DOHH2 (cell line): ENCODE results near the gene MAGEE1.

Experiments used
- H3F3A ChIP-seq: fragments of 200-600 bp; sonication (generic), shearing (Covaris generic); 2 replicates; pipeline ENCODE4 v1.6.0; 2016; ENCODE audit warnings: antibody characterized with exemption, mild to moderate bottlenecking; ENCODE audit not compliant: control insufficient read depth, insufficient read depth
- H3K27ac ChIP-seq: fragments of 200-600 bp; sonication (generic); 2 replicates; pipeline ENCODE4 v1.5.1; 2014; ENCODE audit warnings: low read depth, mild to moderate bottlenecking, low read length, moderate library complexity
- H3K27me3 ChIP-seq: fragments of 200-600 bp; sonication (generic); 2 replicates; pipeline ENCODE4 v1.6.1; 2014; ENCODE audit warnings: mild to moderate bottlenecking, low read length, mixed read lengths; ENCODE audit not compliant: control insufficient read depth
- H3K36me3 ChIP-seq: fragments of 200-600 bp; sonication (generic); 2 replicates; pipeline ENCODE4 v1.6.1; 2014; ENCODE audit warnings: mild to moderate bottlenecking, low read length, moderate library complexity, mixed read lengths; ENCODE audit not compliant: control insufficient read depth
- H3K4me1 ChIP-seq: fragments of 200-600 bp; sonication (generic); 2 replicates; pipeline ENCODE4 v1.6.1; 2014; ENCODE audit warnings: mild to moderate bottlenecking, low read length, mixed read lengths; ENCODE audit not compliant: control insufficient read depth
- H3K4me2 ChIP-seq: fragments of 200-600 bp; sonication (generic); 2 replicates; pipeline ENCODE4 v1.6.0; 2014; ENCODE audit warnings: mild to moderate bottlenecking, low read length, moderate library complexity
- H3K4me3 ChIP-seq: fragments of 200-600 bp; sonication (generic); 2 replicates; pipeline ENCODE4 v1.5.1; 2014; ENCODE audit warnings: mild to moderate bottlenecking, low read length, mixed read lengths
- H3K79me2 ChIP-seq: fragments of 200-600 bp; sonication (generic); 2 replicates; pipeline ENCODE4 v1.6.1; 2014; ENCODE audit warnings: mild to moderate bottlenecking, low read length, mixed read lengths; ENCODE audit not compliant: control insufficient read depth
- H3K9me2 ChIP-seq: fragments of 200-600 bp; sonication (generic); replicated peaks from 2 replicates; pipeline ENCODE4 v1.6.1; 2014; ENCODE audit warnings: mild to moderate bottlenecking, low read length, mixed read lengths; ENCODE audit not compliant: control insufficient read depth
- H3K9me3 ChIP-seq: fragments of 200-600 bp; sonication (generic); 2 replicates; pipeline ENCODE4 v1.6.1; 2014; ENCODE audit warnings: antibody characterized with exemption, low read length, mixed read lengths; ENCODE audit not compliant: control insufficient read depth, insufficient read depth
- H4K20me1 ChIP-seq: fragments of 200-600 bp; sonication (generic); 2 replicates; pipeline ENCODE4 v1.6.0; 2014; ENCODE audit warnings: low read depth, mild to moderate bottlenecking, antibody characterized with exemption, low read length, moderate library complexity; ENCODE audit not compliant: control insufficient read depth, insufficient read depth
- EZH2phosphoT487 ChIP-seq: fragments of 200-600 bp; sonication (generic); IDR thresholded peaks from 2 replicates; pipeline ENCODE4 v1.6.1; 2017; ENCODE audit warnings: borderline replicate concordance, mild to moderate bottlenecking, antibody characterized with exemption, low read length, moderate library complexity, mixed read lengths
- TF ChIP-seq, protein P1 (sequence below): fragments of 200-600 bp; sonication (generic); IDR thresholded peaks from one replicate; pipeline ENCODE4 v1.5.1; 2014; ENCODE audit warnings: antibody characterized with exemption, mild to moderate bottlenecking, low read depth, low read length; ENCODE audit not compliant: poor library complexity, severe bottlenecking

Gene MAGEE1, protein sequence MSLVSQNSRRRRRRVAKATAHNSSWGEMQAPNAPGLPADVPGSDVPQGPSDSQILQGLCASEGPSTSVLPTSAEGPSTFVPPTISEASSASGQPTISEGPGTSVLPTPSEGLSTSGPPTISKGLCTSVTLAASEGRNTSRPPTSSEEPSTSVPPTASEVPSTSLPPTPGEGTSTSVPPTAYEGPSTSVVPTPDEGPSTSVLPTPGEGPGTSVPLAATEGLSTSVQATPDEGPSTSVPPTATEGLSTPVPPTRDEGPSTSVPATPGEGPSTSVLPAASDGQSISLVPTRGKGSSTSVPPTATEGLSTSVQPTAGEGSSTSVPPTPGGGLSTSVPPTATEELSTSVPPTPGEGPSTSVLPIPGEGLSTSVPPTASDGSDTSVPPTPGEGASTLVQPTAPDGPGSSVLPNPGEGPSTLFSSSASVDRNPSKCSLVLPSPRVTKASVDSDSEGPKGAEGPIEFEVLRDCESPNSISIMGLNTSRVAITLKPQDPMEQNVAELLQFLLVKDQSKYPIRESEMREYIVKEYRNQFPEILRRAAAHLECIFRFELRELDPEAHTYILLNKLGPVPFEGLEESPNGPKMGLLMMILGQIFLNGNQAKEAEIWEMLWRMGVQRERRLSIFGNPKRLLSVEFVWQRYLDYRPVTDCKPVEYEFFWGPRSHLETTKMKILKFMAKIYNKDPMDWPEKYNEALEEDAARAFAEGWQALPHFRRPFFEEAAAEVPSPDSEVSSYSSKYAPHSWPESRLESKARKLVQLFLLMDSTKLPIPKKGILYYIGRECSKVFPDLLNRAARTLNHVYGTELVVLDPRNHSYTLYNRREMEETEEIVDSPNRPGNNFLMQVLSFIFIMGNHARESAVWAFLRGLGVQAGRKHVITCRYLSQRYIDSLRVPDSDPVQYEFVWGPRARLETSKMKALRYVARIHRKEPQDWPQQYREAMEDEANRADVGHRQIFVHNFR

DNA sequence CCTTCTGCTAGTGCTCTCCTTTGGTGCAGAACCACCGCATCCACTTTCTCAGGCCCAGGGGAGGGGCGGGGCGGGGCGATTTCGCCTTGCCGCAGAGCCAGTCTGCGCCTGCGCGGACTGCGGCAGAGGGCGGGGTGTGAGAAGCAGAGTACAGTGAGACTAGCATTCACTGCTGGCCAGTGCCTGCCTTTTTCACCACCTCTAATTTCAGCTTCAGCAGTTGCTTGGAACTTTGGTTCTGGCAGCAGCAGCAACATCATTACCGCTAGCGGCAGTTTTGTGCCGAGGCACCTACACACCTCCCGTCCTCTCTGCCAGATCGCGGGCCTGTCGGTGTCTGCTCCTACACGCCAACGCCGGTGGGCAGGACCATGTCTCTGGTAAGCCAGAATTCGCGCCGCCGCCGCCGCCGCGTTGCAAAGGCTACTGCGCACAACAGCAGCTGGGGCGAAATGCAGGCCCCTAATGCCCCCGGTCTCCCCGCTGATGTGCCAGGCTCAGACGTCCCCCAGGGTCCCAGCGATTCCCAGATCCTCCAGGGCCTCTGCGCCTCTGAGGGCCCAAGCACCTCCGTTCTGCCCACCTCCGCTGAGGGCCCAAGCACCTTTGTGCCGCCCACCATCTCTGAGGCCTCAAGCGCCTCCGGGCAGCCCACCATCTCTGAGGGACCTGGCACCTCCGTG, at the start of gene MAGEE1:
Gene MAGEE1 (plus strand): TSS at position 151 of the 683 bp plus-strand sequence. CDS start 221 bp downstream, at position 372.
- H3K9me2 ChIP-seq = no peaks in the 10 kb centered on the region
- no peaks in the 10 kb centered on the region for H3K4me1 ChIP-seq
- no peaks in the 10 kb centered on the region for H3F3A ChIP-seq
- H3K4me3 ChIP-seq = peak within 1 kb of the TSS; percentile 67
- H3K9me3 ChIP-seq = no peaks in the 10 kb centered on the region
- H3K4me2 ChIP-seq = peak within 1 kb of the TSS; percentile 65
- no peaks in the 10 kb centered on the region for H4K20me1 ChIP-seq
- no peaks in the 10 kb centered on the region for H3K79me2 ChIP-seq
- no peaks in the 10 kb centered on the region for H3K27me3 ChIP-seq
- no peak within 1 kb of the TSS for H3K27ac ChIP-seq
- no peak for TF ChIP-seq EZH2phosphoT487
- TF ChIP-seq, protein P1, sequence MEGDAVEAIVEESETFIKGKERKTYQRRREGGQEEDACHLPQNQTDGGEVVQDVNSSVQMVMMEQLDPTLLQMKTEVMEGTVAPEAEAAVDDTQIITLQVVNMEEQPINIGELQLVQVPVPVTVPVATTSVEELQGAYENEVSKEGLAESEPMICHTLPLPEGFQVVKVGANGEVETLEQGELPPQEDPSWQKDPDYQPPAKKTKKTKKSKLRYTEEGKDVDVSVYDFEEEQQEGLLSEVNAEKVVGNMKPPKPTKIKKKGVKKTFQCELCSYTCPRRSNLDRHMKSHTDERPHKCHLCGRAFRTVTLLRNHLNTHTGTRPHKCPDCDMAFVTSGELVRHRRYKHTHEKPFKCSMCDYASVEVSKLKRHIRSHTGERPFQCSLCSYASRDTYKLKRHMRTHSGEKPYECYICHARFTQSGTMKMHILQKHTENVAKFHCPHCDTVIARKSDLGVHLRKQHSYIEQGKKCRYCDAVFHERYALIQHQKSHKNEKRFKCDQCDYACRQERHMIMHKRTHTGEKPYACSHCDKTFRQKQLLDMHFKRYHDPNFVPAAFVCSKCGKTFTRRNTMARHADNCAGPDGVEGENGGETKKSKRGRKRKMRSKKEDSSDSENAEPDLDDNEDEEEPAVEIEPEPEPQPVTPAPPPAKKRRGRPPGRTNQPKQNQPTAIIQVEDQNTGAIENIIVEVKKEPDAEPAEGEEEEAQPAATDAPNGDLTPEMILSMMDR = no peak
- H3K36me3 ChIP-seq = no peaks in the 10 kb centered on the region

DNA sequence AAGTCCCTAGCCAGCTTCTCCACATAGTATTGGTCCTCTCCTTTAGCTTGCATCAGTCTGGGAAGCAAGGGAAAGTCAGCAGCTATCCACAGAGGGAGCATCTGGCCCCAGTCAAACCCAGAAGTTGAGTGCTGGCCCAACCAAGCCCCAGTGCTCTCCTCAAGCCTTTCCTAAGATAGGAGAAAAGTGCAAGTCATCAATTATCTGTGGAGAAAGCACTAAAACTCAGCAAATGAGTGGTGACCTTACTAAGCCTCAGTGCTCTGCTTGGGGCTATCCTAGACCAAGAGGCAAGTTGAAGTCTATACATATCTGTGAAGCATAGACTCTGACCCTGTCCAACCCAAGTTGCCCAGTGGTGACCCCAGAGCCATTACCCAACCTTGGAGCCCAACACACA, 28.5 kb upstream of the MAGEE1 start:
- no peaks in the 10 kb centered on the region for H3K9me3 ChIP-seq
- H3K4me3 ChIP-seq = no peak overlapping the region
- no peak overlapping the region for H3K27ac ChIP-seq
- no peaks in the 10 kb centered on the region for H3K9me2 ChIP-seq
- no peaks in the 10 kb centered on the region for H3K4me1 ChIP-seq
- no peaks in the 10 kb centered on the region for H3K36me3 ChIP-seq
- no peaks in the 10 kb centered on the region for H3K79me2 ChIP-seq
- H4K20me1 ChIP-seq = no peaks in the 10 kb centered on the region
- H3F3A ChIP-seq = no peaks in the 10 kb centered on the region
- no peak overlapping the region for H3K4me2 ChIP-seq
- TF ChIP-seq, protein P1 = no peak
- TF ChIP-seq EZH2phosphoT487 = no peak
- H3K27me3 ChIP-seq = no peaks in the 10 kb centered on the region

DNA sequence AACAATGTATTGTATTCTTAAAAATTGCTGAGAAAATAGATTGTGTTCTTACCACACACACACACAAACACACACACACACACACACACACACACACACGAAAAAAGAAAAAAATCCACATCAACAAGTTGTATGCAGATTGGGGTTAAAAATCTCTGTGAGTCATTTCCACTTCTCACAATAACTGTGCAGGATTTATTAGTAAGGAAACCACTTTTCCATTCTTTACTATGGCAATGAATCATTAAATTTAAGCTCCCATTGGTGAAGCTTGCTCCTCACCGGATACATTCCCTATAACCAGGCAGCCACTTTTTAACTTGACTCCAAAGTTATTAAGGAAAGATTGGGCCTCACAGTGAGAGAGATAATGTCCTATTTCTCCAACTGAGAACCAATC, 19.7 kb upstream of the MAGEE1 start:
- H3K4me1 ChIP-seq = no peaks in the 10 kb centered on the region
- no peaks in the 10 kb centered on the region for H4K20me1 ChIP-seq
- no peak for TF ChIP-seq EZH2phosphoT487
- TF ChIP-seq, protein P1 = no peak
- H3K36me3 ChIP-seq = no peaks in the 10 kb centered on the region
- no peaks in the 10 kb centered on the region for H3K9me3 ChIP-seq
- no peak overlapping the region for H3K4me2 ChIP-seq
- H3K27me3 ChIP-seq = no peaks in the 10 kb centered on the region
- no peak overlapping the region for H3K4me3 ChIP-seq
- no peaks in the 10 kb centered on the region for H3K79me2 ChIP-seq
- H3K9me2 ChIP-seq = no peaks in the 10 kb centered on the region
- no peak overlapping the region for H3K27ac ChIP-seq
- no peaks in the 10 kb centered on the region for H3F3A ChIP-seq
